SK-N-SH (cell line): Measurements from ENCODE around the gene NDUFAF8. TPM values are rescaled to one million over a fixed set of nuclear protein-coding genes. Genes with fewer than 3 reads are reported as not detected.

Experiments
- CTCF ChIA-PET: fragments of 300-600, 350-600 bp; formaldehyde crosslinking; extraction: SDS; loops from one replicate; lab custom pipeline; 2021; lab: Yijun Ruan, JAX
- POLR2A ChIA-PET: fragments of 350-600 bp; sonication (Branson Sonifier 250); formaldehyde crosslinking; extraction: SDS; loops from one replicate; lab custom pipeline; 2020; ENCODE audit warnings: antibody characterized with exemption, inconsistent platforms; lab: Yijun Ruan, JAX
- DNase-seq: peaks from one replicate; pipeline ENCODE4 v3.0.0; 2012
- H2AFZ ChIP-seq: fragments of 200-600 bp; sonication (generic); 2 replicates; pipeline ENCODE4 v1.8.1; 2016; ENCODE audit warnings: antibody characterized with exemption, mild to moderate bottlenecking, low read depth
- H3F3A ChIP-seq: fragments of 200-600 bp; sonication (generic); replicated peaks from 2 replicates; pipeline ENCODE3; 2016; ENCODE audit warnings: antibody characterized with exemption, mild to moderate bottlenecking; ENCODE audit not compliant: insufficient read depth
- H3K27ac ChIP-seq, 2 experiments: fragments of 200-500 bp in 1 of 2; fragments of 200-600 bp in 1 of 2; sonication (Bioruptor generic) in 1 of 2; sonication (generic), shearing (Covaris generic) in 1 of 2; 2 replicates each; pipeline versions ENCODE4 v1.5.1 to v1.6.1; 2014 to 2016; ENCODE audit warnings: low read depth in 2 of 2, inconsistent platforms in 1 of 2, low read length in 1 of 2, mild to moderate bottlenecking in 1 of 2, mixed read lengths in 1 of 2
- H3K27me3 ChIP-seq: fragments of 200-600 bp; sonication (generic), shearing (Covaris generic); 2 replicates; pipeline ENCODE4 v1.6.1; 2016; ENCODE audit warnings: mixed run types; ENCODE audit not compliant: insufficient read depth
- H3K36me3 ChIP-seq, 2 experiments: fragments of 200-500 bp in 1 of 2; fragments of 200-600 bp in 1 of 2; sonication (Bioruptor generic) in 1 of 2; sonication (generic) in 1 of 2; replicated peaks in 1 of 2; 2 replicates each; pipeline versions ENCODE3 to v1.5.1; 2014 to 2016; ENCODE audit warnings: low read length in 1 of 2, mild to moderate bottlenecking in 1 of 2; ENCODE audit not compliant: insufficient read depth in 2 of 2, control insufficient read depth in 1 of 2
- H3K4me1 ChIP-seq, 2 experiments: fragments of 200-500 bp in 1 of 2; fragments of 200-600 bp in 1 of 2; sonication (Bioruptor generic) in 1 of 2; sonication (generic), shearing (Covaris generic) in 1 of 2; 2 replicates each; pipeline versions ENCODE4 v1.5.1 to v1.6.1; 2014 to 2016; ENCODE audit warnings: low read depth in 1 of 2, low read length in 1 of 2, mixed run types in 1 of 2; ENCODE audit not compliant: insufficient read depth in 2 of 2, control insufficient read depth in 1 of 2
- H3K4me2 ChIP-seq: fragments of 200-600 bp; sonication (generic), shearing (Covaris generic); 2 replicates; pipeline ENCODE4 v1.6.1; 2017; ENCODE audit warnings: mixed run types
- H3K4me3 ChIP-seq, 2 experiments: fragments of 200-500 bp in 1 of 2; fragments of 200-600 bp in 1 of 2; sonication (Bioruptor generic) in 1 of 2; sonication (generic), shearing (Covaris generic) in 1 of 2; 2 replicates each; pipeline versions ENCODE4 v1.5.1 to v1.8.1; 2014 to 2016; ENCODE audit warnings: low read depth in 2 of 2, inconsistent platforms in 1 of 2, low read length in 1 of 2, mild to moderate bottlenecking in 1 of 2, mixed read lengths in 1 of 2, moderate library complexity in 1 of 2
- H3K79me2 ChIP-seq: fragments of 200-600 bp; sonication (generic); 2 replicates; pipeline ENCODE4 v1.8.1; 2017; ENCODE audit warnings: mild to moderate bottlenecking; ENCODE audit not compliant: insufficient read depth
- H3K9ac ChIP-seq: fragments of 200-600 bp; sonication (generic); 2 replicates; pipeline ENCODE4 v1.6.1; 2017; ENCODE audit warnings: mixed run types
- H3K9me2 ChIP-seq: fragments of 200-600 bp; sonication (generic); 2 replicates; pipeline ENCODE4 v1.6.1; 2017; ENCODE audit warnings: mixed run types
- H3K9me3 ChIP-seq: fragments of 200-600 bp; sonication (generic); 2 replicates; pipeline ENCODE4 v1.6.1; 2017; ENCODE audit warnings: mixed run types, mild to moderate bottlenecking, moderate library complexity
- H4K20me1 ChIP-seq: fragments of 200-600 bp; sonication (generic); 2 replicates; pipeline ENCODE4 v1.6.1; 2017; ENCODE audit warnings: mild to moderate bottlenecking, mixed run types; ENCODE audit not compliant: insufficient read depth
- IRF3 ChIP-seq: fragments of 150-350 bp; IDR thresholded peaks from 2 replicates; pipeline ENCODE4 v1.6.1; 2016; ENCODE audit warnings: mild to moderate bottlenecking, low read depth, low read length
- MAX ChIP-seq: IDR thresholded peaks from 2 replicates; pipeline ENCODE4 v1.4.0; 2012; ENCODE audit warnings: low read depth
- MEF2A ChIP-seq: IDR thresholded peaks from 2 replicates; pipeline ENCODE4 v1.4.0; 2012; ENCODE audit warnings: low read depth, borderline replicate concordance
- NRF1 ChIP-seq: IDR thresholded peaks from 2 replicates; pipeline ENCODE4 v1.6.1; 2012; ENCODE audit warnings: low read depth, mild to moderate bottlenecking, low read length
- RCOR1 ChIP-seq: fragments of 150-350 bp; IDR thresholded peaks from 2 replicates; pipeline ENCODE4 v1.6.1; 2017; ENCODE audit warnings: antibody characterized with exemption, low read length
- RXRA ChIP-seq: IDR thresholded peaks from 2 replicates; pipeline ENCODE4 v1.4.0; 2012; ENCODE audit warnings: low read depth, mild to moderate bottlenecking, borderline replicate concordance
- TCF12 ChIP-seq: IDR thresholded peaks from 2 replicates; pipeline ENCODE4 v1.4.0; 2012
- USF1 ChIP-seq: IDR thresholded peaks from 2 replicates; pipeline ENCODE4 v1.4.0; 2012; ENCODE audit warnings: low read depth, borderline replicate concordance
- USF2 ChIP-seq: fragments of 150-350 bp; IDR thresholded peaks from 2 replicates; pipeline ENCODE4 v1.6.1; 2017; ENCODE audit warnings: antibody characterized with exemption, low read length, low read depth, borderline replicate concordance
- ZBTB33 ChIP-seq: IDR thresholded peaks from 2 replicates; pipeline ENCODE4 v1.4.0; 2012; ENCODE audit warnings: low read depth, borderline replicate concordance
- WGBS: methylation state at CpG from one replicate; pipeline ENCODE4 v1.1.6; 2017; ENCODE audit warnings: low lambda C conversion rate; 5-methylcytosine and 5-hydroxymethylcytosine counted together
- polyA plus RNA-seq, 3 experiments: library from polyadenylated mRNA; depleted of rRNA; stranded (reverse); fragments of >200 nt; gene quantifications; 2 replicates each; pipeline ENCODE4 v1.2.3, GENCODE V29; 2012

NDUFAF8 gene
- polyA plus RNA-seq, 1 of the 3 experiments (the other 2 are of a cell fraction): 229 TPM

GRCh38 chr17:81196505-81197408 is 42.4 kb upstream of the NDUFAF8 start:
- DNase-seq: no peak
- Histone ChIP-seq H3K4me3 (no peak overlapping the region), H3F3A (no peaks in the 10 kb centered on the region), H3K9ac (no peak overlapping the region), H3K36me3 (peaks cover 5 to 47% of the 10 kb centered on the region in 2 experiments), H3K79me2 (no peaks in the 10 kb centered on the region), H3K4me1 (peaks cover 0 to 3% of the 10 kb centered on the region in 2 experiments; a peak in 1 of 4 replicates), H3K9me3 (no peaks in the 10 kb centered on the region), H2AFZ (no peak overlapping the region), H3K27me3 (no peaks in the 10 kb centered on the region), H4K20me1 (no peaks in the 10 kb centered on the region; the same call in 1 of the 2 replicates), H3K4me2 (no peak overlapping the region), H3K27ac (no peak overlapping the region), H3K9me2 (no peaks in the 10 kb centered on the region)
- 94% methylated on average over 35 of the region's 45 CpGs for WGBS
- ChIA-PET POLR2A (no interaction called here), CTCF (interaction anchor here (0.8 to 14.7 kb wide), 6 partner anchors 9 to 95 kb away, joined by 3 to 147 read pairs (median 4); partner anchors contain the start of gene PVALEF)
- TF ChIP-seq IRF3 (no peak), TCF12 (no peak), ZBTB33 (no peak), NRF1 (no peak), USF2 (no peak), RXRA (no peak), MAX (no peak), MEF2A (no peak), RCOR1 (no peak), USF1 (no peak)
